Fibroblast of gingiva (primary cell): ENCODE data around the gene AXIN2.

ENCODE experiments used
- DNase-seq: peaks from one replicate; pipeline ENCODE4 v3.0.0-alpha.2; 2011; ENCODE audit warnings: low read depth

The AXIN2 gene

GRCh38 chr17:65556014-65556909 is 5.2 kb downstream of the AXIN2 start:
- peak; percentile 56 for DNase-seq

- DNase-seq, result peak; percentile 30
These were observed 6.8 kb downstream of the AXIN2 start for GRCh38 chr17:65554553-65555223.

GRCh38 chr17:65553646-65554552 is 7.5 kb downstream of the AXIN2 start:
- DNase-seq, result peak; percentile 76

- peak; percentile 88 for DNase-seq
These were observed 8.3 kb downstream of the AXIN2 start for GRCh38 chr17:65553009-65553645.

GRCh38 chr17:65552214-65552613 is 9.2 kb downstream of the AXIN2 start:
- no peak for DNase-seq

GRCh38 chr17:65551267-65552040 is 10.0 kb downstream of the AXIN2 start:
- no peak for DNase-seq

GRCh38 chr17:65550758-65551157 is 10.7 kb downstream of the AXIN2 start:
- DNase-seq, result no peak

- no peak for DNase-seq
These were observed 11.3 kb downstream of the AXIN2 start for GRCh38 chr17:65550075-65550662.

- no peak for DNase-seq
These were observed 13.0 kb downstream of the AXIN2 start for GRCh38 chr17:65548269-65548969.

- no peak for DNase-seq
These were observed 14.2 kb downstream of the AXIN2 start for GRCh38 chr17:65547253-65547670.

- no peak for DNase-seq
These were observed 14.9 kb downstream of the AXIN2 start for GRCh38 chr17:65546579-65546978.

- DNase-seq, result no peak
These were observed 15.5 kb downstream of the AXIN2 start for GRCh38 chr17:65545705-65546523.

- DNase-seq, result no peak
These were observed 16.8 kb downstream of the AXIN2 start for GRCh38 chr17:65544672-65545071.

- DNase-seq, result no peak
These were observed 18.8 kb downstream of the AXIN2 start for GRCh38 chr17:65542610-65543009.

- DNase-seq, result no peak
These were observed 19.4 kb downstream of the AXIN2 start for GRCh38 chr17:65542067-65542466.

GRCh38 chr17:65541453-65541852 is 20.0 kb downstream of the AXIN2 start:
- DNase-seq, result no peak

GRCh38 chr17:65539630-65540266 is 21.7 kb downstream of the AXIN2 start:
- DNase-seq, result no peak

- DNase-seq, result no peak
These were observed 22.5 kb downstream of the AXIN2 start for GRCh38 chr17:65538675-65539529.
